Lower leg skin (tissue), 4 donors: ENCODE data around the gene UGDH. TPM values are rescaled to one million over a fixed set of nuclear protein-coding genes. Genes with fewer than 3 reads are reported as not detected.
"Not testable (repeated sequence)": the region's sequence is repeated elsewhere in the genome, so short reads cannot be mapped to it uniquely, and the experiment has no call there.

Experiments
- DNase-seq, 2 donors: peaks; one replicate each; pipeline ENCODE4 v3.0.0-alpha.2; 2019; ENCODE audit warnings: low spot score in 2 of 2
- H3K4me3 ChIP-seq: fragments of 200-600 bp; sonication (generic); 2 replicates; pipeline ENCODE4 v1.5.1; 2017; ENCODE audit warnings: mild to moderate bottlenecking, low read depth; ENCODE audit not compliant: poor library complexity, severe bottlenecking
- POLR2A ChIP-seq, 2 donors: fragments of 450-650 bp; IDR thresholded peaks; one replicate each; pipeline ENCODE4 v1.6.1; 2016 to 2017; ENCODE audit warnings: antibody characterized with exemption in 2 of 2, mild to moderate bottlenecking in 1 of 2, moderate library complexity in 1 of 2
- WGBS, 2 donors: methylation state at CpG; one replicate each; pipeline ENCODE4 v1.1.5; 2018; 5-methylcytosine and 5-hydroxymethylcytosine counted together
- intact Hi-C: fragments of 100-400 bp; cut with DNase I; formaldehyde crosslinking; loops from one replicate; pipeline ENCODE4 v1.15.0; 2023; ENCODE audit warnings: low total_unique reads
- total RNA-seq, 4 donors: library from RNA; depleted of rRNA; stranded (reverse); fragments of >200 nt; gene quantifications; one replicate each; pipeline ENCODE4 v1.1.0, GENCODE V29; 2016
- TF ChIP-seq, protein P1 (sequence below), 3 donors: fragments of 450-650 bp; IDR thresholded peaks; one replicate each; pipeline ENCODE4 v1.5.1; 2016; ENCODE audit warnings: antibody characterized with exemption in 3 of 3, mild to moderate bottlenecking in 3 of 3, moderate library complexity in 2 of 3

UGDH gene
- total RNA-seq, 4 donors from 2014 or later, result 20.2 to 29.4 (median 24.3) TPM

DNA sequence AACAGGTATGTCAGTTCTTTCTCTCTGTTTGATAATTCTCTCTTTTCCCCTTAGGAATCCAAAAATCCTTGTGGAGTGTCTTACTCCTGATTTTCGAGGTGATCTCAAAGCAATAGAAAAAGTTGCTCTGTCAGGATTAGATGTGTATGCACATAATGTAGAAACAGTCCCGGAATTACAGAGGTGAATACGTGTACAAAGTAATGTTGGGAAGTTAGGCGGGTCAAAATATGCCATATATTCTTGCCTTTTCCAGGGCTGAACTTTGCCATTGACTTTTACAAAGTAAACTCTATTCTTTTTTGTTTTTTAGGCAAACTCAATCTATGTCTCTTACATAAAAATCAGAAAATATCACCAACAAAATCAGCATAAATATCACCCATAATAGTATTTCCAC lies 59.8 kb downstream of the UGDH start:
- 89 to 94% methylated on average over 4 of the region's 4 CpGs for WGBS, 2 donors
- DNase-seq, result no peak
- intact Hi-C loops, result no loop called here
- no peak for TF ChIP-seq POLR2A (IDR thresholded peaks at IDR 0.05)
- TF ChIP-seq, protein P1, sequence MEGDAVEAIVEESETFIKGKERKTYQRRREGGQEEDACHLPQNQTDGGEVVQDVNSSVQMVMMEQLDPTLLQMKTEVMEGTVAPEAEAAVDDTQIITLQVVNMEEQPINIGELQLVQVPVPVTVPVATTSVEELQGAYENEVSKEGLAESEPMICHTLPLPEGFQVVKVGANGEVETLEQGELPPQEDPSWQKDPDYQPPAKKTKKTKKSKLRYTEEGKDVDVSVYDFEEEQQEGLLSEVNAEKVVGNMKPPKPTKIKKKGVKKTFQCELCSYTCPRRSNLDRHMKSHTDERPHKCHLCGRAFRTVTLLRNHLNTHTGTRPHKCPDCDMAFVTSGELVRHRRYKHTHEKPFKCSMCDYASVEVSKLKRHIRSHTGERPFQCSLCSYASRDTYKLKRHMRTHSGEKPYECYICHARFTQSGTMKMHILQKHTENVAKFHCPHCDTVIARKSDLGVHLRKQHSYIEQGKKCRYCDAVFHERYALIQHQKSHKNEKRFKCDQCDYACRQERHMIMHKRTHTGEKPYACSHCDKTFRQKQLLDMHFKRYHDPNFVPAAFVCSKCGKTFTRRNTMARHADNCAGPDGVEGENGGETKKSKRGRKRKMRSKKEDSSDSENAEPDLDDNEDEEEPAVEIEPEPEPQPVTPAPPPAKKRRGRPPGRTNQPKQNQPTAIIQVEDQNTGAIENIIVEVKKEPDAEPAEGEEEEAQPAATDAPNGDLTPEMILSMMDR (IDR thresholded peaks at IDR 0.05), result no peak
- H3K4me3 ChIP-seq, result no peak overlapping the region

DNA sequence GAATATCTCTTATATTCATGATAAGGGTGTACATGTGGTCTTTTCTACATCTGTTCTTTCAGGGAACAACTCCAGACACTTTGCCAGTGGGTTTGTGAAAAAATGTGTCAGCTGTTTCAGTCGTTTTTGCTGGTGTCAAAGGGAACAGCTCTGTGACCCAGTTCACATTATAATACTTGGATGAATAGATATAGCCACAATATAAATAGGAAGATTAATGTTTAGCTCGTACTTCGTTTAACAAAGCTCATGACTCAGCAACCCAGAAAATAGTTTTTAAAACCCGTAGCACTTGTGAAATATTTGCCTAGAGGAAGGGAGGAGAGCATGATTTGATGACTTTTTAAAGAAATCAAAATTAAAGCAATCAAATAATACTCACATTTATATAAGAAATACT lies 60.5 kb downstream of the UGDH start:
- WGBS, 2 donors, result 48 to 53% methylated on average over 4 of the region's 4 CpGs
- no peak for DNase-seq
- intact Hi-C loops, result no loop called here
- TF ChIP-seq POLR2A (IDR thresholded peaks at IDR 0.05), result no peak
- TF ChIP-seq, protein P1 (IDR thresholded peaks at IDR 0.05), result no peak
- no peak overlapping the region for H3K4me3 ChIP-seq

DNA sequence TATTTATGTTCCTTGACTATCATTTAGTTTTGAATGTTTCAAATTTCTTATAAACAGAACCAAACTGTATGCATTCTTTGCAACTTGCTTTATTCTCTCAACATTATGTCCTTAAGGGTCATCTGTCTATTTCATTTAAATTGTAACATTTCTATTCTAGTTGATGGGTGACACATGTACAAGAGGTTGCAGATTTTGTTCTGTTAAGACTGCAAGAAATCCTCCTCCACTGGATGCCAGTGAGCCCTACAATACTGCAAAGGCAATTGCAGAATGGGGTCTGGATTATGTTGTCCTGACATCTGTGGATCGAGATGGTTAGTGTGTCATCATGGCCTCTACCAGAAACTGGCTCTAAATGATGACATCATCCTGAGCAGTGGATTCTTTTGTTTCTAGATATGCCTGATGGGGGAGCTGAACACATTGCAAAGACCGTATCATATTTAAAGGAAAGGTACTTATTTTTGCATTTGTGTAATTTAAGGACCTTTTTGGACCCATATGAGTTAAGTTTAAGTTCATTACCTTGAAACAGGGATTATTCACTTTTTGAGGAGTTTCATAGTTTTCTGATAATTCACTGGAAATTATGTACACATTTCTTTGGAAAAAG lies 62.2 kb downstream of the UGDH start:
- intact Hi-C loops, result loop anchor here (5.0 kb wide), 1 partner anchor 517 kb away; no protein-coding TSS in a partner anchor
- 36 to 49% methylated on average over 2 of the region's 2 CpGs for WGBS, 2 donors

DNA sequence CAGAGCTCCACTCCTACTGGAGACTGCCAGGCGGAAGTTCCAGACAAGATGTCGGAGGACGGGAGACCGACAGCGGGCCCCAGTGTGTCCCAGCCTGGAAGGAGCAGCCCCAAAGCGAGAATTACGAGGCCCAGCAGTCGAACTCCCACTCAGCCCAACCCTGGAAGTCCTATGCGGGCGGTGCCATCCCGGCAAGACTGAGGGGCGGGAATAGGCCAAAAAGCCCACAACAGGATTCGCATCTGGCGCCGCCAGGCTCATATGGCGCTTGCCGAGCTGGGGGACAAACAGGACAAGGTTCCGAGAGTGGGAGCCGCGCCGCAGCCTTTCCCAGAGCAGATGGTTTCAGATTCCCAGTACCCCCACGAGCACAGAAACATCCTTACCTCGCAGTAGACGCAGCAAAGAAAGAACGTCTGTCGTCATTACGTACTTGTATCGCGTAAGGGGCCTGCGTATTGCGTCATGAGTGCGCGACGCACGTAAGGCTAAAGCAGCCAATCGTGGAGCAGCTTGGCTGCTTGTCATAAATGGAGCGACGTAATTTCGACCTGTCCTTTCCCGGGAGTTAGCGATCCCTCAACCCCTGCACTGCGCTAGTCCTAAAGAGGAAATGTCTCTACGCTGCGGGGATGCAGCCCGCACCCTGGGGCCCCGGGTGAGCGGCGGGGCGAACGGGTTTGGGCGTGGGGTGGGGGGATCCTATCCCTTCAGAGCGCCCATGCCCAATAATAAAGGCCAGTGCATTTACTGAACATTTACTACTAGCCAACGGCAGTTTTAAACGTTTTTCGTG lies 68.5 kb downstream of the UGDH start, which contains the start of the genes LIAS and RPL9:
TSS of gene LIAS (plus strand) at position 552 of the 796 bp plus-strand sequence. CDS start at position 614, 62 bp downstream.
TSS of gene RPL9 (minus strand) at position 418 of the 796 bp plus-strand sequence. CDS start 483 bp downstream, outside the sequence.
- intact Hi-C loops, result no loop called here
- DNase-seq, result peak; percentile 97 to 99
- H3K4me3 ChIP-seq, result peak within 1 kb of the TSS; percentile 97
- peak in 1 of 2 donors; percentile 85 for TF ChIP-seq POLR2A (IDR thresholded peaks at IDR 0.05)
- TF ChIP-seq, protein P1 (IDR thresholded peaks at IDR 0.05), result peak in 1 of 3 donors; percentile 10
- WGBS, 2 donors, result 0 to 1% methylated on average over 34 to 55 of the region's 55 CpGs

More for the DNA sequence above, 62.2 kb downstream of the UGDH start:
- TF ChIP-seq, protein P1 (IDR thresholded peaks at IDR 0.05), result no peak
- no peak for TF ChIP-seq POLR2A (IDR thresholded peaks at IDR 0.05)
- no peak for DNase-seq
- H3K4me3 ChIP-seq, result no peak overlapping the region

DNA sequence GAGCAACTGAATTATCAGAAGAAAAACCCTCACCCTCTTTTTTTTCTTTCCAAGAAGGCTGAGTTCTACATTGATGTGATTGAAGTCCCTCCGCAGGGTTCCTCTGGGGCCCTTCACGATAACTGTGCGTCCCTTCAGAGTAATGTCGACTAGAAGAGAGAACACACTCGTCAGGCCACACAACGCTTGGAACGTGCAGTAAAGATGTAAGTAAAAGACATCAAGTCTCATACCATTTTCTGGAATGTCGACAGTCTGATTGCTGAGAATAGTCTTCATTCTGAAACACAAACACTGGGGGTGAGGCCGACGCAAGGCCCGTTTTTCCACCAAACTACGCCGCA lies 69.1 kb downstream of the UGDH start:
- intact Hi-C loops, DNase-seq: not testable (repeated sequence)
- 0 to 1% methylated on average over 13 of the region's 13 CpGs for WGBS, 2 donors
- peak overlapping the region; percentile 97 for H3K4me3 ChIP-seq
